ENCODE results near the gene LGMN. TPM values are rescaled to one million over a fixed set of nuclear protein-coding genes. Genes with fewer than 3 reads are reported as not detected.

The LGMN gene
- total RNA-seq, 4 donors from 2014 or later: 61.8 to 77.3 (median 72.6) TPM

DNA sequence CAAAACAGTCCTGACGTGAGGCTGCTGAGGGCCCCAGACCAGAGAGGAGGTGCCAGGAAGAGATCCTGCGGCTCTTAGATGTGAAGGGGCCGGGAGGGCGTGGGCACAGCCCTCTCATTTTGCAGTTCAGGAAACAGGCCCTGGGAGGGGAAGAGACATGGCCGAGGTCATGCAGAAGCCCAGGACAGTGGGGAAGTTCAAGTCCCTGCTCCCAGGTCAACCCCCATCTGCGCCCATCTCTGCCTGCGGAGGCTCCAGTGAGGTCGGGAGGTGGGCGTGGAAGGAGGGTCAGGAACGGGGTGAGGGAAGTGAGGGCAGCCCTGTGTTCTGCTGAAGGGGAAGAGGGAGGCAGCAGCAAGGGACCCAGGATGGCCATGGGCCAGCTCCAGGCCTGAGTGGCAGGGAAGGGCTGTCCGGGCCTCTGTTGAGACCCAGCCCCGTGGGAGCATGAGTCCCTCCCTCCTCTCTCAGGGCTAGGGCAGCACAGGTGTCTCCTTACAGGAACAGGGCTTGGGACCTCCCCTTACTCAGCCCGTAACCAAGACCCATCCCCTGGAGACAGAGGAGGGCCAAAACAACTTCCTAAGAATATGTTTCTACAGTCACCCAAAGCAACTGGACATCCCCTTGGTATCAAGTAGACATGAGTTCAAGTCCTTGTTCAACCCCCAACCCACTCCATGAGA lies 90.8 kb downstream of the LGMN start:
- H3K27ac ChIP-seq: peak overlapping the region in 3 of 4 donors; percentile 40 to 80 (median 75)
- H3K4me3 ChIP-seq: no peak overlapping the region
- H3K36me3 ChIP-seq: peaks cover 0 to 23% (median 0%) of the 10 kb centered on the region in 3 donors
- no peaks in the 10 kb centered on the region for H3K27me3 ChIP-seq
- H3K9me3 ChIP-seq: no peaks in the 10 kb centered on the region
- WGBS, 2 donors: 58 to 62% methylated on average over 11 to 13 of the region's 13 CpGs
- peaks cover 0 to 11% (median 6%) of the 10 kb centered on the region in 4 donors for H3K4me1 ChIP-seq
- DNase-seq (ENCODE audit: low spot score in 2 of 2): peak in 1 of 2 donors; percentile 53
- TF ChIP-seq CTCF (IDR thresholded peaks at IDR 0.05): no peak
- peak in 1 of 2 donors; percentile 41 for TF ChIP-seq POLR2A (IDR thresholded peaks at IDR 0.05)
- TF ChIP-seq EP300 (IDR thresholded peaks at IDR 0.05): peak in 1 of 2 donors; percentile 74

DNA sequence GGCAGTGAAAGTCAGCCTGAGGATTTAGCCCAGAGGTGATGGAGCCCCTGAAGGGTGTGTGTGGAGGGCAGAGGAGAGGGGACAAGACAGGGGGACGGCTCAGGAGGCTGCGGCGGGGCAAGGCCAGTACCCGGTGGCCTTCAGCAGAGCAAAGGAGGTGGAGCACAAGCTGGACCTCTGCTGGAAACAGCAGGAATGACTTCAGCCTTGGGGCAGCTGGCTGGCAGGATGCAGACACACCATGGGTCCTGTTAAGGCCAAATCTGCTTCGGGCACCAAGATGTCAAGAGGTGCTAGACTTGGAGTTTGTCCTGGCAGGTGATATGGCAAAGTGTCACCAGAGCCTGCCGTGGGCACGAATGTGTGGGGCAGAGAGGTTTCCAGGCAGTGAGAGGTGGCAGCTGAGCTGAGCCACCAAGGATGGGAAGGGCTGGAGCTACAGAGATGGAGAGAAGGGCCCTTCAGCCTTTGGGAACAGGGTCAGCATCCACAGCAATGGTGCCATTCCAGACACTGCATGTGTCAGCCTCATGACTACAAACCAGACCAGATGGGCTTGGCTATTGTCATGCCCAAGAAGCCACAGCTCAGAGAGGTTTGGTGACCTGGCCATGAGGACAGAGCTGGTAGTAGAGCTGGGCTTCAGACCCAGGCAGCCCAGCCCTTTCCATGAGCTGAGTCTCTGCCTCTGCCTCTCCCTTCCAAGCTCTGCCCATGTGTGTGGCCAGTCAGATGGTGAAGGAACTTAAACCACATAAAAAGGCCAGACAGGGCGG lies 91.9 kb downstream of the LGMN start:
- Histone ChIP-seq H3K36me3 (peaks cover 0 to 20% (median 0%) of the 10 kb centered on the region in 3 donors), H3K4me3 (peak overlapping the region in 2 of 4 donors; percentile 3 to 46), H3K27ac (peak overlapping the region in 3 of 4 donors; percentile 40 to 80 (median 75)), H3K4me1 (peaks cover 0 to 11% (median 6%) of the 10 kb centered on the region in 4 donors), H3K27me3 (no peaks in the 10 kb centered on the region), H3K9me3 (no peaks in the 10 kb centered on the region)
- WGBS, 2 donors: 82 to 89% methylated on average over 7 to 8 of the region's 8 CpGs
- no peak for DNase-seq (ENCODE audit: low spot score in 2 of 2)
- TF ChIP-seq CTCF (IDR thresholded peaks at IDR 0.05) (peak in 1 of 5 experiments; percentile 13), POLR2A (IDR thresholded peaks at IDR 0.05) (no peak)

DNA sequence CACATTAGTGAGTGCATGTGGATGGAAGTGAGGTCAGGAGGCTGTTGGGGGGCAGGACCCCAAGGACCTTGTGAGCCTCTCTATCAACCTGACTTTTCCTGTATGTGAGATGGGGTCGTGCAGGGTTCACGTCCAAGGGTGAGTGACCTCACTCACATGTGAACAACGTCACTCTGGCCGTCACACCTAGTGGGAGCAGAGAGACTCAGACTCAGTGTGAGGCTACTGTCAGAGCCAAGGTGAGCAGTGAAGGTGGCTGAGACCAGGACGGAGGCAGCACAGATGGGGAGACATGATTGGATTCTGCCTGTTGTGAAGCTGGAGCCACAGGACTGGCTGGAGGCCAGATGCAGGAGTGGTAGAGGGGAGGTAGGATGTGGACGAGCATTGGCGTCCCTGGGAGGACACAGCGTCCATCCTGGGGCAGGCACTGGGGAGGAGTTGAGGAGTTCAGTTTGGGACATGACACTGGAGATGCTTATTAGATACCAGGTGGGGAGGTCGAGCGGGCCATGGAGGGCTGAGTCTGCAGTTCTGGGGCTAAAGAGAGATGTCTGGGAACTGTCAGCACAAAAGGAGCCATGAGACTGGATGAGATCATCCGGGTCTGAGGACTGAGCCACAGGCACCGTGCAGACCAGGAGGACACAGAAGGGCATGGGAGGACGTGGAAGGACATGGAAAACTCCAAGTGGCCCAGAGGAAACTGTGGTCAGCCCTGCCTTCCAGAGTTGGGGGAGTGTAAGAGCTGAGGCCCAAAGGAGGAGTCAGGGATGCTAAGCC lies 92.8 kb downstream of the LGMN start:
- no peaks in the 10 kb centered on the region for H3K9me3 ChIP-seq
- peak overlapping the region in 2 of 4 donors; percentile 3 to 46 for H3K4me3 ChIP-seq
- H3K4me1 ChIP-seq: peaks cover 0 to 17% (median 6%) of the 10 kb centered on the region in 4 donors
- 65 to 72% methylated on average over 13 of the region's 13 CpGs for WGBS, 2 donors
- DNase-seq (ENCODE audit: low spot score in 2 of 2): no peak
- H3K27ac ChIP-seq: peak overlapping the region in 3 of 4 donors; percentile 19 to 80 (median 75)
- peaks cover 0 to 20% (median 0%) of the 10 kb centered on the region in 3 donors for H3K36me3 ChIP-seq
- TF ChIP-seq EP300 (IDR thresholded peaks at IDR 0.05) (no peak), CTCF (IDR thresholded peaks at IDR 0.05) (no peak), POLR2A (IDR thresholded peaks at IDR 0.05) (no peak)
- H3K27me3 ChIP-seq: no peaks in the 10 kb centered on the region

- WGBS, 2 donors: 78 to 85% methylated on average over 18 of the region's 18 CpGs
- Histone ChIP-seq H3K9me3 (no peaks in the 10 kb centered on the region), H3K4me3 (peak overlapping the region in 3 of 4 donors; percentile 21 to 46 (median 30)), H3K4me1 (peaks cover 0 to 21% (median 5%) of the 10 kb centered on the region in 4 donors), H3K27me3 (no peaks in the 10 kb centered on the region), H3K36me3 (peaks cover 0 to 18% (median 0%) of the 10 kb centered on the region in 3 donors), H3K27ac (peak overlapping the region in 3 of 4 donors; percentile 50 to 80 (median 75))
- no peak for DNase-seq (ENCODE audit: low spot score in 2 of 2)
- TF ChIP-seq POLR2A (IDR thresholded peaks at IDR 0.05) (no peak), EP300 (IDR thresholded peaks at IDR 0.05) (no peak), CTCF (IDR thresholded peaks at IDR 0.05) (no peak)
These were observed 94.1 kb downstream of the LGMN start for GRCh38 chr14:92654239-92654901.

Other genes with a start within 250 kb of the LGMN start
- 10 to 100 TPM; 14.2 to 34.2 (median 15.5) TPM for gene RIN3, start 234.8 kb downstream of the LGMN start, total RNA-seq
- 10 to 100 TPM; 30.3 to 36.7 (median 33.7) TPM for gene GOLGA5, start 45.7 kb upstream of the LGMN start, total RNA-seq
- gene CHGA, start 174.5 kb upstream of the LGMN start, total RNA-seq: not detected

All from tibial nerve (tissue), 4 donors.